ENCODE results near the gene LRRC10. TPM values are rescaled to one million over a fixed set of nuclear protein-coding genes. Genes with fewer than 3 reads are reported as not detected.

LRRC10 gene
- total RNA-seq, 1 donor from 2014 or later = not detected

- no peak for TF ChIP-seq CTCF (conservative IDR thresholded peaks at IDR 0.05)
- Mint-ChIP-seq H3K27ac (no peak overlapping the region), H3K4me3 (no peak overlapping the region), H3K36me3 (peaks cover 12% of the 10 kb centered on the region), H3K9me3 (no peaks in the 10 kb centered on the region), H3K27me3 (no peaks in the 10 kb centered on the region), H3K4me1 (ENCODE audit: unreplicated experiment) (no peaks in the 10 kb centered on the region)
- no peak for DNase-seq (ENCODE audit: extremely low spot score, unreplicated experiment)
Measured at GRCh38 chr12:69578283-69578682, 32.4 kb downstream of the LRRC10 start.

- H3K27me3 Mint-ChIP-seq = no peaks in the 10 kb centered on the region
- no peak overlapping the region for H3K27ac Mint-ChIP-seq
- H3K36me3 Mint-ChIP-seq = peaks cover 25% of the 10 kb centered on the region
- no peaks in the 10 kb centered on the region for H3K9me3 Mint-ChIP-seq
- DNase-seq (ENCODE audit: extremely low spot score, unreplicated experiment) = no peak
- no peaks in the 10 kb centered on the region for H3K4me1 Mint-ChIP-seq (ENCODE audit: unreplicated experiment)
- TF ChIP-seq CTCF (conservative IDR thresholded peaks at IDR 0.05) = no peak
- no peak overlapping the region for H3K4me3 Mint-ChIP-seq
Measured at GRCh38 chr12:69575346-69575745, 35.4 kb downstream of the LRRC10 start.

GRCh38 chr12:69570545-69571399 lies 39.9 kb downstream of the LRRC10 start:
- DNase-seq (ENCODE audit: extremely low spot score, unreplicated experiment) = no peak
- Mint-ChIP-seq H3K4me3 (no peak overlapping the region), H3K36me3 (peaks cover 29% of the 10 kb centered on the region), H3K9me3 (no peaks in the 10 kb centered on the region), H3K27me3 (no peaks in the 10 kb centered on the region), H3K4me1 (ENCODE audit: unreplicated experiment) (peaks cover 9% of the 10 kb centered on the region), H3K27ac (no peak overlapping the region)
- TF ChIP-seq CTCF (conservative IDR thresholded peaks at IDR 0.05) = peak; percentile 95

- TF ChIP-seq CTCF (conservative IDR thresholded peaks at IDR 0.05) = no peak
- Mint-ChIP-seq H3K27ac (no peak overlapping the region), H3K4me3 (no peak overlapping the region), H3K9me3 (no peaks in the 10 kb centered on the region), H3K27me3 (no peaks in the 10 kb centered on the region), H3K36me3 (peaks cover 28% of the 10 kb centered on the region), H3K4me1 (ENCODE audit: unreplicated experiment) (peaks cover 9% of the 10 kb centered on the region)
- no peak for DNase-seq (ENCODE audit: extremely low spot score, unreplicated experiment)
Measured at GRCh38 chr12:69570000-69570516, 40.6 kb downstream of the LRRC10 start.

- no peak for TF ChIP-seq CTCF (conservative IDR thresholded peaks at IDR 0.05)
- Mint-ChIP-seq H3K9me3 (no peaks in the 10 kb centered on the region), H3K4me3 (no peak overlapping the region), H3K27ac (peak overlapping the region; percentile 7), H3K36me3 (peaks cover 24% of the 10 kb centered on the region), H3K27me3 (no peaks in the 10 kb centered on the region), H3K4me1 (ENCODE audit: unreplicated experiment) (peaks cover 9% of the 10 kb centered on the region)
- DNase-seq (ENCODE audit: extremely low spot score, unreplicated experiment) = no peak
Measured at GRCh38 chr12:69569236-69569635, 41.5 kb downstream of the LRRC10 start.
